ENCODE data around the gene DVL2.
"Not testable (repeated sequence)": the region's sequence is repeated elsewhere in the genome, so short reads cannot be mapped to it uniquely, and the experiment has no call there.

Gene DVL2

GRCh38 chr17:7246779-7247178, 12.5 kb upstream of the DVL2 start:
- Mint-ChIP-seq H3K27ac (peak overlapping the region in 2 of 3 experiments; percentile 12 to 64), H3K36me3 (ENCODE audit: low read depth) (peaks cover 39% of the 10 kb centered on the region), H3K27me3 (ENCODE audit: low read depth) (no peaks in the 10 kb centered on the region), H3K4me3 (peak overlapping the region; percentile 6 to 65 (median 40)), H3K4me1 (peaks cover 41% of the 10 kb centered on the region), H3K9me3 (no peaks in the 10 kb centered on the region)
- TF ChIP-seq, protein P1, sequence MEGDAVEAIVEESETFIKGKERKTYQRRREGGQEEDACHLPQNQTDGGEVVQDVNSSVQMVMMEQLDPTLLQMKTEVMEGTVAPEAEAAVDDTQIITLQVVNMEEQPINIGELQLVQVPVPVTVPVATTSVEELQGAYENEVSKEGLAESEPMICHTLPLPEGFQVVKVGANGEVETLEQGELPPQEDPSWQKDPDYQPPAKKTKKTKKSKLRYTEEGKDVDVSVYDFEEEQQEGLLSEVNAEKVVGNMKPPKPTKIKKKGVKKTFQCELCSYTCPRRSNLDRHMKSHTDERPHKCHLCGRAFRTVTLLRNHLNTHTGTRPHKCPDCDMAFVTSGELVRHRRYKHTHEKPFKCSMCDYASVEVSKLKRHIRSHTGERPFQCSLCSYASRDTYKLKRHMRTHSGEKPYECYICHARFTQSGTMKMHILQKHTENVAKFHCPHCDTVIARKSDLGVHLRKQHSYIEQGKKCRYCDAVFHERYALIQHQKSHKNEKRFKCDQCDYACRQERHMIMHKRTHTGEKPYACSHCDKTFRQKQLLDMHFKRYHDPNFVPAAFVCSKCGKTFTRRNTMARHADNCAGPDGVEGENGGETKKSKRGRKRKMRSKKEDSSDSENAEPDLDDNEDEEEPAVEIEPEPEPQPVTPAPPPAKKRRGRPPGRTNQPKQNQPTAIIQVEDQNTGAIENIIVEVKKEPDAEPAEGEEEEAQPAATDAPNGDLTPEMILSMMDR (IDR thresholded peaks at IDR 0.05; ENCODE audit: unreplicated experiment in 3 of 3), result no peak

- Mint-ChIP-seq H3K4me1 (peaks cover 42% of the 10 kb centered on the region), H3K36me3 (ENCODE audit: low read depth) (peaks cover 59% of the 10 kb centered on the region)
- H3K27me3 Mint-ChIP-seq (ENCODE audit: low read depth), result not testable (repeated sequence)
Observed at GRCh38 chr17:7243838-7244237, 9.5 kb upstream of the DVL2 start.

DNA sequence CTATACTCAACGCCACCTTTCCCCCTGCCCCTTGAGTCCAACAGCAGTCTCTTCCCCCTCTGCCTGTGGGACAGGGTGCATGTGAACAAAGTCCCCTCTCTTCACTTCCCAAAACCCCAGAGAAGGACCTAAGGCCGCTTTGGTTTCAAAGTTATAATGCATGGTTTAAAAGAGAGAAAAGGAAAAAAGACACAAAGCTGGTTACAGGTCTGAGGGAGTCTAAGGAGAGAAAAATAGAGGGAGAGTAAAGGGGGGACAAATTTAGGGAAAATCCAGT, 9.1 kb upstream of the DVL2 start:
- Mint-ChIP-seq H3K27ac (peak overlapping the region; percentile 99), H3K36me3 (ENCODE audit: low read depth) (peaks cover 55% of the 10 kb centered on the region)
- TF ChIP-seq, protein P1 (IDR thresholded peaks at IDR 0.05; ENCODE audit: unreplicated experiment in 3 of 3), result no peak

More at GRCh38 chr17:7243838-7244237, 9.5 kb upstream of the DVL2 start:
- not testable (repeated sequence) for H3K9me3 Mint-ChIP-seq
- Mint-ChIP-seq H3K27ac (peak overlapping the region; percentile 99), H3K4me3 (peak overlapping the region; percentile 96 to 100 (median 96))

DNA sequence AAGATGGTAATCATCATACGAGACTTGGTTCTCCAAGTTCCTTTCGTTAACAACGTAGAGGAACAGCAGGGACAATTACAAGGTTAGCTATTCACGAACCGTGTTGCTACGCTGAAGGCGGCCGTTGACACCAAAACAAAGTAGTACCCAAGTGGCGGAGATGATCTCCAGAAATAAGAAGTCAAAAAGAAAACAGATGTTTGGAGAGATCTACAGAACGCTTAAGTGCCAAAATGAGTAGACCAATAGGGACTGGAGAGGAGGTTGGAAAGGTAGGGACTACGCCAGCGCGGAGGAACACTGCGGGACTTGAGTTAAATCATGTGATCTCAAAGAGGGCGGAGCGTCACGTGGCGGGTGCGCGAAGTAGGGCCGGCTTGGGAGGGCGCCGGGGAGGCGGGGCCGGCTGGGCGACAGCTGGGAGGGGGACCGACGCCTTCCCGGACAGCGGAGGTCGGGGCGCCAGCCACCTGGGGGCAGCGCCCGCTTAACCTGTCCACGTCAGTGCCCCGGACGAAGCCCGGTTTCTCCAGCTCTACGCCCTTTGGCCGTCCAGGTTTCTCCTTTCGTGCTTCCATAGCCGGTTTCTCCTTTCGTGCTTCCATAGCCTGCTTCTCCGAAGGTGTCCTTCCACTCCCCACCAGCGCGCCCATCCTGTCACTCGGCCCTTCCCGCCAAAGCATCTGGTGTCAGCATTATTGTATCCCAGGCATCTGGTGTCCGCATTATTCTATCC, 8.6 kb upstream of the DVL2 start:
- Mint-ChIP-seq H3K27ac (peak overlapping the region; percentile 99), H3K4me3 (peak overlapping the region; percentile 96 to 100 (median 96)), H3K4me1 (peaks cover 37% of the 10 kb centered on the region), H3K27me3 (ENCODE audit: low read depth) (no peaks in the 10 kb centered on the region), H3K9me3 (no peaks in the 10 kb centered on the region), H3K36me3 (ENCODE audit: low read depth) (peaks cover 55% of the 10 kb centered on the region)
- TF ChIP-seq, protein P1 (IDR thresholded peaks at IDR 0.05; ENCODE audit: unreplicated experiment in 3 of 3), result no peak

More for the DNA sequence above, 9.1 kb upstream of the DVL2 start:
- Mint-ChIP-seq H3K4me3 (peak overlapping the region; percentile 96 to 100 (median 96)), H3K4me1 (peaks cover 38% of the 10 kb centered on the region), H3K9me3 (no peaks in the 10 kb centered on the region), H3K27me3 (ENCODE audit: low read depth) (no peaks in the 10 kb centered on the region)

DNA sequence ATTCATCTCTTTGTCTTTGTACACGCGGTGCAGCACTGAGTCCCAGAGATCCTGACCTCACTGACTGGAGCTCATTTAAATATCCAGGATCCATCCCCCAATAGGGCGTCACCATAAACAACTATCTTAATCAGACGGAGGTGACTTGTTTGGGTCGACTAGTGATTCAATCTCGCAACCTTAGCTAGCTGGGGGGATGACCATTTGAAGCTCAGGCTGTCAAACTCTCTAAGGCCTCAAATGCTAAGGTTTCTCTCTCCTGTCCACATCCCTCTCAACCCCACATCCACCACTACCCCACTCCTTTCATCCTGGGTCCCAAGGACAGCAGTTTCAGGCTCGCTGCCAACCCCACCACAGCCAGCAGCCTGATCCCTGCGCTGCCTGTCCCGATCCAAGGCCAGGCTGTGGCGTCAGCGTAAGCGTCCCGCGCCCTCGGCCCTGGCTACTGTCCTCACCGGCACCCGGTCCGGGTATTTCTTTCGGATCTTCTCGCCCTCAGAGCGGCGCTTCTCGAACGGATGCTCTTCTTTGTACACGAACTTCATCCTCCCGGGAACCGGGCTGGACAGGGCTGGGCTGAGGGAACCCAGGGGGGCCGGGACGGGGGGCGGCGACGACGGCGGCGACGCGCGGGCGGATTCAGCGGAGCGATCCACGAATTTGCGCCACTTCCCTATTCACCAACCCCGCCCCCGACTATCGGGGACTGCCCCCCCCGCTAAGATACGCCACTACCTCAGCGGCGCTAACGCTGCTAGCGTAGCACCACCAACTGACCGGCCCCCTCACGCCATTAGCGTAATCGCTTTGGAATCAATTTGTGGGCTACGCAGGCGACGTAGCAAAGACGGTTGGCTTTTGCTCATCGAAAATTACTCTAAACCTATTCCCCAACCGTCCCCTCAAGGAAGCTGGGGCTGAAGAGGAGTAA, 7.7 kb upstream of the DVL2 start, which contains the start of gene GABARAP:
TSS of gene GABARAP (minus strand) at position 667 of the 934 bp plus-strand sequence. CDS start at position 548, 119 bp downstream.
- H3K4me3 Mint-ChIP-seq, result peak within 1 kb of the TSS; percentile 96 to 100 (median 96)
- no peaks in the 10 kb centered on the region for H3K9me3 Mint-ChIP-seq
- peaks cover 41% of the 10 kb centered on the region for H3K4me1 Mint-ChIP-seq
- TF ChIP-seq, protein P1 (IDR thresholded peaks at IDR 0.05; ENCODE audit: unreplicated experiment in 3 of 3), result no peak
- H3K36me3 Mint-ChIP-seq (ENCODE audit: low read depth), result peaks cover 57% of the 10 kb centered on the region
- H3K27me3 Mint-ChIP-seq (ENCODE audit: low read depth), result no peaks in the 10 kb centered on the region
- H3K27ac Mint-ChIP-seq, result peak within 1 kb of the TSS; percentile 99

- TF ChIP-seq, protein P1 (IDR thresholded peaks at IDR 0.05; ENCODE audit: unreplicated experiment in 3 of 3), result no peak
- Mint-ChIP-seq H3K36me3 (ENCODE audit: low read depth) (peaks cover 54% of the 10 kb centered on the region), H3K4me1 (peaks cover 46% of the 10 kb centered on the region), H3K27ac (peak overlapping the region; percentile 99), H3K4me3 (peak overlapping the region; percentile 96 to 100 (median 96)), H3K9me3 (no peaks in the 10 kb centered on the region), H3K27me3 (ENCODE audit: low read depth) (no peaks in the 10 kb centered on the region)
Observed at GRCh38 chr17:7241090-7241733, 6.9 kb upstream of the DVL2 start.
